Suprapubic skin (tissue), 4 donors: ENCODE results near the gene SLC25A27. TPM values are rescaled to one million over a fixed set of nuclear protein-coding genes. Genes with fewer than 3 reads are reported as not detected.

ENCODE experiments used
- DNase-seq, 2 donors: peaks; one replicate each; pipeline ENCODE4 v3.0.0-alpha.2; 2019; ENCODE audit warnings: low spot score in 2 of 2
- H3K27ac ChIP-seq: fragments of 200-600 bp; sonication (generic); one replicate; pipeline ENCODE4 v1.5.1; 2019
- H3K27me3 ChIP-seq: fragments of 200-600 bp; sonication (generic); one replicate; pipeline ENCODE4 v1.5.1; 2019
- H3K36me3 ChIP-seq: fragments of 200-600 bp; sonication (generic); one replicate; pipeline ENCODE4 v1.5.1; 2019
- H3K4me1 ChIP-seq: fragments of 200-600 bp; sonication (generic); one replicate; pipeline ENCODE4 v1.5.1; 2019
- H3K4me3 ChIP-seq: fragments of 200-600 bp; sonication (generic); one replicate; pipeline ENCODE4 v1.5.1; 2019; ENCODE audit warnings: mild to moderate bottlenecking
- H3K9me3 ChIP-seq: fragments of 200-600 bp; sonication (generic); one replicate; pipeline ENCODE4 v1.5.1; 2019
- EP300 ChIP-seq: sonication (generic); formaldehyde crosslinking; IDR thresholded peaks from one replicate; pipeline ENCODE4 v1.6.1; 2017; ENCODE audit warnings: antibody characterized with exemption
- POLR2A ChIP-seq, 2 donors: fragments of 450-650 bp; IDR thresholded peaks; one replicate each; pipeline ENCODE4 v1.6.1; 2017; ENCODE audit warnings: antibody characterized with exemption in 2 of 2, mild to moderate bottlenecking in 2 of 2, moderate library complexity in 2 of 2
- POLR2AphosphoS5 ChIP-seq, 3 donors: sonication (generic); formaldehyde crosslinking; IDR thresholded peaks; one replicate each; pipeline ENCODE4 v1.6.1; 2017; ENCODE audit warnings: antibody characterized with exemption in 3 of 3
- WGBS: methylation state at CpG from one replicate; pipeline ENCODE4 v1.1.5; 2018; 5-methylcytosine and 5-hydroxymethylcytosine counted together
- total RNA-seq, 4 donors: library from RNA; depleted of rRNA; stranded (reverse); fragments of >200 nt; gene quantifications; one replicate each; pipeline ENCODE4 v1.1.0, GENCODE V29; 2016
- TF ChIP-seq, protein P1 (sequence below), 2 donors: fragments of 200-600 bp in 1 of 2; fragments of 450-650 bp in 1 of 2; sonication (generic) in 1 of 2; IDR thresholded peaks; one replicate each; pipeline ENCODE4 v1.5.1; 2016 to 2019; ENCODE audit warnings: antibody characterized with exemption in 2 of 2, mild to moderate bottlenecking in 1 of 2, moderate library complexity in 1 of 2

SLC25A27 gene
- total RNA-seq, 4 donors from 2014 or later, result 18.3 to 74.2 (median 24.0) TPM

- 76% methylated on average over 2 of the region's 2 CpGs for WGBS
- no peaks in the 10 kb centered on the region for H3K27me3 ChIP-seq
- no peak overlapping the region for H3K4me3 ChIP-seq
- DNase-seq, result no peak
- no peaks in the 10 kb centered on the region for H3K9me3 ChIP-seq
- TF ChIP-seq, protein P1, sequence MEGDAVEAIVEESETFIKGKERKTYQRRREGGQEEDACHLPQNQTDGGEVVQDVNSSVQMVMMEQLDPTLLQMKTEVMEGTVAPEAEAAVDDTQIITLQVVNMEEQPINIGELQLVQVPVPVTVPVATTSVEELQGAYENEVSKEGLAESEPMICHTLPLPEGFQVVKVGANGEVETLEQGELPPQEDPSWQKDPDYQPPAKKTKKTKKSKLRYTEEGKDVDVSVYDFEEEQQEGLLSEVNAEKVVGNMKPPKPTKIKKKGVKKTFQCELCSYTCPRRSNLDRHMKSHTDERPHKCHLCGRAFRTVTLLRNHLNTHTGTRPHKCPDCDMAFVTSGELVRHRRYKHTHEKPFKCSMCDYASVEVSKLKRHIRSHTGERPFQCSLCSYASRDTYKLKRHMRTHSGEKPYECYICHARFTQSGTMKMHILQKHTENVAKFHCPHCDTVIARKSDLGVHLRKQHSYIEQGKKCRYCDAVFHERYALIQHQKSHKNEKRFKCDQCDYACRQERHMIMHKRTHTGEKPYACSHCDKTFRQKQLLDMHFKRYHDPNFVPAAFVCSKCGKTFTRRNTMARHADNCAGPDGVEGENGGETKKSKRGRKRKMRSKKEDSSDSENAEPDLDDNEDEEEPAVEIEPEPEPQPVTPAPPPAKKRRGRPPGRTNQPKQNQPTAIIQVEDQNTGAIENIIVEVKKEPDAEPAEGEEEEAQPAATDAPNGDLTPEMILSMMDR (IDR thresholded peaks at IDR 0.05), result no peak
- TF ChIP-seq EP300 (no peak), POLR2AphosphoS5 (IDR thresholded peaks at IDR 0.05) (no peak), POLR2A (IDR thresholded peaks at IDR 0.05) (no peak)
- no peaks in the 10 kb centered on the region for H3K4me1 ChIP-seq
- no peaks in the 10 kb centered on the region for H3K36me3 ChIP-seq
- no peak overlapping the region for H3K27ac ChIP-seq
These were observed 53.7 kb downstream of the SLC25A27 start for GRCh38 chr6:46706464-46706863.

DNA sequence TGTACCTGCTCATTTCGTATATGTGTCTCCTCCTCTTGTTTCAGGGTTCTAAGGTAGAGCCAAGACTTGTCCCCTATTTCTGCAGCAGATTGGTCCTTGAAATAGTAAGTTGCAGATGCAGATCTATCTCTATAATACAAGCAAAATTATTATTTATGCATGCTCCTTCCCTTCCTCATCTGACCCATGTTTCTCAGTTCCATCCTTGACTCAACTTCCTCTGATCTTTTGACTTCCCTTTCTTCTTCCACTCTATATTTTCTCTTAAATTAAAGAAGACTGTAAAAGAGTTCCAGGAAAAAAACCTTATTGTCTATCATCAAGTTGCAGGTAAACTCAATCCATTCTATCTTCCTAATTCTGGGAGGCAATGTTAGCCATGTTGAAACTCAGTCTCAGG, 58.7 kb downstream of the SLC25A27 start:
- Histone ChIP-seq H3K4me3 (no peak overlapping the region), H3K27me3 (no peaks in the 10 kb centered on the region), H3K9me3 (no peaks in the 10 kb centered on the region), H3K4me1 (no peaks in the 10 kb centered on the region), H3K27ac (no peak overlapping the region), H3K36me3 (no peaks in the 10 kb centered on the region)
- DNase-seq, result no peak
- TF ChIP-seq POLR2A (IDR thresholded peaks at IDR 0.05) (no peak), EP300 (no peak), POLR2AphosphoS5 (IDR thresholded peaks at IDR 0.05) (no peak)
- TF ChIP-seq, protein P1 (IDR thresholded peaks at IDR 0.05), result no peak
- 89% methylated on average over 1 of the region's 1 CpG for WGBS

DNA sequence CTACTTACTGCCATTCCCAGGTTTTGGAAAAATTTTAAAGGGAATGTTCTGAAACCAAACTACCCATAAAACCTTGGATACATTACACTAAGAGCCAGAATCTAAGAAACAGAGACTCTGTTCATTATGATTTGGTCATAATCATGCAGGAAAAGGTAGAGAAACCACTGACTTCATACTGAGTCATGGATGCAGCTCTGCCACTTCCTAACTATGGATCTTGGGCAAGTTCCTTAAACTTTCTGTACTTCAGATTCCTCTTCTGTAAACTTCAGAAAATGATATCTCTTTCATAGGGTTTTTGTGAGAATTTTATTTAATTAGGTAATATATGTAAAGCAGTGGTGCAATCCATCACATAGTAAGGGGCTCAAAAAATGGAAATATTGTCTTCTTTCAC, 62.4 kb downstream of the SLC25A27 start:
- TF ChIP-seq POLR2AphosphoS5 (IDR thresholded peaks at IDR 0.05), result no peak
- TF ChIP-seq, protein P1 (IDR thresholded peaks at IDR 0.05), result no peak
- no peak for TF ChIP-seq POLR2A (IDR thresholded peaks at IDR 0.05)
- TF ChIP-seq EP300, result no peak

GRCh38 chr6:46719099-46719498, 66.3 kb downstream of the SLC25A27 start:
- 30% methylated on average over 1 of the region's 1 CpG for WGBS
- no peaks in the 10 kb centered on the region for H3K4me1 ChIP-seq
- no peak for TF ChIP-seq POLR2AphosphoS5 (IDR thresholded peaks at IDR 0.05)
- TF ChIP-seq, protein P1 (IDR thresholded peaks at IDR 0.05), result no peak
- no peak for TF ChIP-seq POLR2A (IDR thresholded peaks at IDR 0.05)
- no peak for TF ChIP-seq EP300

More for the DNA sequence above, 62.4 kb downstream of the SLC25A27 start:
- Histone ChIP-seq H3K27ac (no peak overlapping the region), H3K27me3 (no peaks in the 10 kb centered on the region), H3K9me3 (no peaks in the 10 kb centered on the region), H3K4me1 (no peaks in the 10 kb centered on the region), H3K36me3 (no peaks in the 10 kb centered on the region), H3K4me3 (no peak overlapping the region)
- DNase-seq, result no peak

DNA sequence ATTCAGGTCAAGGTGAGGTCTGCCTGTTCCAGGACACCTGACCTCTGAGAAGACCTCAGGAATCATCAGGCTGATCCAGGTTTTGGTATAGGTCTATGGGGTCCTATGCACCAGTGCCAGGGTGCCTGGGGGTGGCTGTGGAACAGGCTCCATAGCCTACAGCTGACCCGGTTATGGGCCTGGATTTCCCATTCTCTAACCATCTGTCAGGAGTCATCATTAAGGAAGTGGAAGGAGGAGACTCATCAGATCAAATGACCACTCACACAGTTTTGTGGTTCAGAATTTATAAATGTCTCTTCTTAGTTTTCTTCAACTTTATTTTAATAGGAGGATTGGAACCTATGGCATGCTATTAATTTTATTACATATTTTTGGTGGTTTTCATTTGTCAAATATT, 67.6 kb downstream of the SLC25A27 start:
- TF ChIP-seq, protein P1 (IDR thresholded peaks at IDR 0.05), result no peak
- TF ChIP-seq POLR2A (IDR thresholded peaks at IDR 0.05) (no peak), EP300 (no peak), POLR2AphosphoS5 (IDR thresholded peaks at IDR 0.05) (no peak)
- H3K27ac ChIP-seq, result no peak overlapping the region
- H3K27me3 ChIP-seq, result peaks cover 7% of the 10 kb centered on the region
- H3K9me3 ChIP-seq, result no peaks in the 10 kb centered on the region
- H3K36me3 ChIP-seq, result no peaks in the 10 kb centered on the region
- 73% methylated on average over 1 of the region's 1 CpG for WGBS
- DNase-seq, result no peak
- H3K4me1 ChIP-seq, result no peaks in the 10 kb centered on the region
- no peak overlapping the region for H3K4me3 ChIP-seq

More at GRCh38 chr6:46719099-46719498, 66.3 kb downstream of the SLC25A27 start:
- no peak overlapping the region for H3K4me3 ChIP-seq
- H3K9me3 ChIP-seq, result no peaks in the 10 kb centered on the region
- H3K36me3 ChIP-seq, result no peaks in the 10 kb centered on the region
- no peak overlapping the region for H3K27ac ChIP-seq
- no peak for DNase-seq
- peaks cover 4% of the 10 kb centered on the region for H3K27me3 ChIP-seq

Other genes starting within 250 kb of the SLC25A27 start
- gene RCAN2, start 161.5 kb upstream of the SLC25A27 start, total RNA-seq, result 10 to 100 TPM in 3 of 4 donors, 1 to 10 TPM in 1; 6.7 to 15.3 (median 13.8) TPM
- 10 to 100 TPM; 20.0 to 46.4 (median 33.1) TPM for gene CYP39A1, start 157 bp upstream of the SLC25A27 start, total RNA-seq
- 1 to 10 TPM in 2 of 4 donors, under 1 TPM in 2; 0.49 to 1.8 (median 0.82) TPM for gene TDRD6, start 34.9 kb downstream of the SLC25A27 start, total RNA-seq
- gene PLA2G7, start 82.4 kb downstream of the SLC25A27 start, total RNA-seq, result 1 to 10 TPM; 2.8 to 7.6 (median 4.5) TPM
- not detected for gene ANKRD66, start 94.0 kb downstream of the SLC25A27 start, total RNA-seq
- under 1 TPM in 2 of 4 donors, not detected in 2; 0.30 to 0.34 TPM for gene MEP1A, start 140.4 kb downstream of the SLC25A27 start, total RNA-seq